ENCODE results near the gene RAI14.

- TF ChIP-seq CTCF (IDR thresholded peaks at IDR 0.05 in 4 of 5, conservative IDR thresholded peaks at IDR 0.05 in 1 of 5) (no peak), POLR2A (IDR thresholded peaks at IDR 0.05) (no peak)
These were observed 87.8 kb downstream of the RAI14 start for GRCh38 chr5:34743878-34744277.
